ENCODE results near the gene HSD17B12. TPM values are rescaled to one million over a fixed set of nuclear protein-coding genes. Genes with fewer than 3 reads are reported as not detected.

The HSD17B12 gene
- total RNA-seq: 81.1 and 88.5 TPM in 2 replicates

GRCh38 chr11:43680521-43681400, at the start of gene HSD17B12:
TSS of gene HSD17B12 (plus strand) at chr11:43680738. CDS start at chr11:43680828, 90 bp downstream.

GRCh38 chr11:43880640-43881159, 200.2 kb downstream of the HSD17B12 start, which contains the start of gene ALKBH3:
TSS of gene ALKBH3 (plus strand) at chr11:43880831. CDS start at chr11:43882653, 1,822 bp downstream.

Other genes with a start within 250 kb of the HSD17B12 start
- 34.1 and 37.3 TPM in 2 replicates for gene ALKBH3, start 200.1 kb downstream of the HSD17B12 start, total RNA-seq